NCI-H2196 (cell line): ENCODE data around the gene IDUA.
A peak's percentile ranks its signal among the peaks of the same experiment; 100 is the strongest.
"Not testable (repeated sequence)": the region's sequence is repeated elsewhere in the genome, so short reads cannot be mapped to it uniquely, and the experiment has no call there.

ENCODE experiments used
- DNase-seq: peaks from one replicate; lab custom pipeline; 2025; ENCODE audit not compliant: unreplicated experiment; lab: John Stamatoyannopoulos, UW

IDUA gene

GRCh38 chr4:986879-987623, at the start of gene IDUA:
IDUA (plus strand) TSS chr4:987044; CDS start chr4:987085, 41 bp downstream.
- peak; percentile 43 for DNase-seq

DNA sequence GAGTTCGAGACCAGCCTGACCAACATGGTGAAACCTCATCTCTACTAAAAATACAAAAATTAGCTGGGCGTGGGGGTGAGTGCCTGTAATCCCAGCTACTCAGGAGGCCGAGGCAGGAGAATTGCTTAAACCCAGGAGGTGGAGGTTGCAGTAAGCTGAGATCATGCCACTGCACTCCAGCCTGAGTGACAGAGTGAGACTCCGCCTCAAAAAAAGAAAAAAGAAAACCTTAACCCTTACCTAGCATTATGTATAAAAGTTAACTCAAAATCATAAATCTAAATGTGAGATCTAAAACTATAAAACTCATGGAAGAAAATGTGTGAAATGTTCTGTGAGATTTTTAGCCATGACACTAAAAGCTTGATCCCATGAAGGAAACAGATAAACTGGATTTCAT, 47.3 kb upstream of the IDUA start:
- not testable (repeated sequence) for DNase-seq

GRCh38 chr4:945274-946102, 41.4 kb upstream of the IDUA start:
- no peak for DNase-seq

GRCh38 chr4:946103-946450, 40.8 kb upstream of the IDUA start:
- no peak for DNase-seq

GRCh38 chr4:946517-947471, 40.0 kb upstream of the IDUA start:
- no peak for DNase-seq

- DNase-seq, result no peak
Observed at GRCh38 chr4:947491-947971, 39.3 kb upstream of the IDUA start.

- DNase-seq, result no peak
Observed at GRCh38 chr4:948101-948935, 38.5 kb upstream of the IDUA start.

GRCh38 chr4:948936-949300, 37.9 kb upstream of the IDUA start:
- no peak for DNase-seq

GRCh38 chr4:949656-950055, 37.2 kb upstream of the IDUA start:
- no peak for DNase-seq

- DNase-seq, result no peak
Observed at GRCh38 chr4:950136-951020, 36.5 kb upstream of the IDUA start.

DNA sequence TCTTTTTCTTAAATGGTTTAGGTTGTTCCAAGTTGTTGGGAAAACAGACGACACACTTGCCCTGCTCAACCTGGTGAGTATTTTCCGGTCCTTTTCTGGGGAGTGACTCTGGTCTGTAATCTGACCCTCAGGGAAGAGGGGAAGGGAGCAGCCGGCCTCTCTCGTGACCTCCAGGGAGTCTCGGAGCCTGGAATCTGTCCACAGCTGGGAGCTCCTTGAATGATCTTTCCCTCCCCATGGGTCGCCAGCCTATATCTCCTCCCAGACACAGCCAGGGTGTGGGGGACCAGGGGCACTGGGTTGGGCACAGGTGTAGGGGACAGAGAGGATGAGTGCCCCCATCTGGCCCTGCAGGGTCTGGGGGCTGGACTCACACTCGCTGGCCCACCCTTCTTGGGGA, 35.7 kb upstream of the IDUA start:
- DNase-seq, result no peak

DNA sequence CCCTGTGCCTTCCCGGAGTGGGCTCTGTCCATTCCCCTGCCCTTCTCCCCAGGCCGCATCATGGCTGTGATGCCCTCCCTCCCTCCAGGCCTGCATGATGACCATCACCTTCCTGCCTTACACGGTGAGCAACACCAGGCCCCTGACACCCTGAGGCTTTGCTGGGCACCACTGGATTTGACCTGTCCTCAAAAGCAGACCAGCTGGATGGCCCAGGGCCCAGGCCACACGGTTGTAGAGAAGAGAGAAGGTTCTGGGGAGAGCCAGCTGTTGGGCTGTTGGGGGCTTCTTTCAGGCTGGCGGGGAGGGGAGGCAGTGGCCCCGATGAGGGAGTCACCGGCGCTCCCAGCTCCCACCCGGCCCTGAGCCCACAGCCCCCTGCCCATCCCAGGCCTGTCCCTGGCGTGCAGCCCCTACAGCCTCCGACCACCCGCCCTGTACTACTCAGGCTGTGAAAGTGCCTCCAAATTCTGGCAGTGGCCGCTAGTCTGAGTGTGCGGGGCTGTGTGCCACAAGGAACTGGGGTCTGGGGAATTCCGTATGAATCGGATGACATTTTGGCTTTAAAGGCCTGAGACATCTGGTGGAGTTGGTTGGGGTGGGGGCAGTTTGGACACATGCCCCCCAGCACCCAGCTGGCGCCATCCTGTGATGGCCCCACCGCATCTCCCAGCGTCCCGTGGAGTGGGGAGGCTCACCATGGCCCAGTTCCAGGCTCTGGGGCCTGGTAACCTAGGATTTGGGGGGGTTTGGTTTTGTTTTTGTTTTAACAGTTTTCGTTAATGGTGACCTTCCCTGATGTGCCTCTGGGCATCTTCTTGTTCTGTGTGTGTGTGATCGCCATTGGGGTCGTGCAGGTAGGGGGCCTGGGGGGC, 35.0 kb upstream of the IDUA start:
- no peak for DNase-seq

DNA sequence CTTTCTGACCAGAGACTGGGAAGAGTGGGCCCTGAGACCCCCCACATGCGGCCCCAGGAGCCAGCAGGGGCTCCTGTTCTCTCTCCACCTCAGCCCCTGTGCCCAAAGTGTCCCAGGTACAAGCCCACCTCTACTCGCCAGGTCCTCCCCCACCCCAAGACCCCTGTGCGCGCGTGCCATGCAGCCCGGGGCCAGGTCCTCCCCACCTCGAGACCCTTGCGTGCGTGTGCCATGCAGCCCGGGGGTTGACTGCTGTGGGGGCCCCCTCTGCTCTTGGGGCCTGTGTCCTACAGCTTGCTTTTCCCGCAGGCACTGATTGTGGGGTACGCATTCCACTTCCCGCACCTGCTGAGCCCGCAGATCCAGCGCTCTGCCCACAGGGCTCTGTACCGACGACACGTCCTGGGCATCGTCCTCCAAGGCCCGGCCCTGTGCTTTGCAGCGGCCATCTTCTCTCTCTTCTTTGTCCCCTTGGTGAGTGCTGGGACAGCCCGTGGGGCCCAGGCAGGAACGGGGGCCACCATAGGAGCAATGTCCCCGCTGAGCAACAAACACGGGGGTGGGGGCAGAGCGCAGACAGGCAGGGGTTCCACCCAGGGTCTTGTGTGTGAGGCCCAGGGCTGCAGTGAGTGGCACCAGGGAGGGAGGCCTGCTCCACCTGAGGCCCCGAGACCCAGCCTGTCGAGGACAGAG, 33.8 kb upstream of the IDUA start:
- DNase-seq, result no peak

DNA sequence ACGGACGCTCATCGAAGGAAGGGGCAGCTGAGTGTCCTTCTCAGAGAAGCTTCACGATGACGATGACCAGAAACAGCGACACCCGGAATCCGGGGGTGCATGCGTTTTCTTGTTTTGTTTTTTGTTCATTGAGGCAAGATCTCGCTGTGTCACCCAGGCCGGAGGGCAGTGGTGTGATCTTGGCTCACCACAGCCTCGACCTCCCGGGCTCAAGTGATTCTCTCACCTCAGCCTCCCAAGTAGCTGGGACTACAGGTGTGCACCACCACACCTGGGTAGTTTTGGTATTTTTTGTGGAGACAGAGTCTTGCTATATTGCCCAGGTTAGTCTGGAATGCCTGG, 33.3 kb upstream of the IDUA start:
- DNase-seq, result no peak

DNA sequence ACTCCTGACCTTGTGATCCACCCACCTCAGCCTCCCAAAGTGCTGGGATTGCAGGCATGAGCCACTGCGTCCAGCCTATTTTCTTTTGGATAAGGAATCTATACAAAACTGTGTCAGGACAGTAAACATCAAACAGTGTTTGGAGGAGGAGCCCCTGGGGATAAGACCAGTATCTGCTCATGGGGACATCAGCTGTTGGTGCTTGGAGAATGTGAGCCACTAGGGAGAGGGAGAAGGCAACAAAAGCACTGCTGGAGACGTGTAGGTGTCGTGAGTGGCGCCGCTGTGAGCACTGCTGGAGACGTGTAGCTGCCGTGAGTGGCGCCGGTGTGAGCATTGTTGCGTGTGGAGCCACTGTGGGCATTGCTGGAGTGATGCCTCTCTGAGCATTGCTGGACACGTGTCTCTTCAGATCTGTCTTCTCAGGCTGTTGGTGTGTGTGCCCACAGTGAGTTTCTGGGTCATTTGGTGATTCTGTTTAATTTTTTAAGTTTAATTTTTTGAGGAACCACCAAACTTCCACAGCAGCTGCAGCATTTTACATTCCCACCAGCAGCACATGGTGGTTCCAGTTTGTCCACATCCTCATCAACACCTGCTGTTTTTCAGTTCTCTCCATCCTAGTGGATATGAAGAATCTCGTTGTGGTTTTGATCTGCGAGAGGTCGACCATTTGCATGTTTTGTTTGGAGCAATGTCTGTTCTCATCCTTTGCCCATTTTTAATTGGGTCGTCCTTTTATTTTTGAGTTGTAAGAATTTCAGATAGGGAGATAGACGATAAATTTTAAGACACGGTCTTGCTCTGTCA, 32.4 kb upstream of the IDUA start:
- DNase-seq, result no peak

- no peak for DNase-seq
Observed at GRCh38 chr4:955161-955921, 31.5 kb upstream of the IDUA start.
